AG10803 (cell line): ENCODE measurements around the gene MED19.

Experiments used
- DNase-seq: peaks from one replicate; pipeline ENCODE4 v3.0.0; 2010; ENCODE audit warnings: low read depth
- H3K4me3 ChIP-seq: 2 replicates; pipeline ENCODE4 v1.5.1; 2011; ENCODE audit warnings: mild to moderate bottlenecking, low read length, control low read depth
- TF ChIP-seq, protein P1 (sequence below): conservative IDR thresholded peaks from 2 replicates; pipeline ENCODE4 v1.5.1; 2011; ENCODE audit warnings: mild to moderate bottlenecking, low read length, control low read depth, inconsistent platforms

MED19 gene

DNA sequence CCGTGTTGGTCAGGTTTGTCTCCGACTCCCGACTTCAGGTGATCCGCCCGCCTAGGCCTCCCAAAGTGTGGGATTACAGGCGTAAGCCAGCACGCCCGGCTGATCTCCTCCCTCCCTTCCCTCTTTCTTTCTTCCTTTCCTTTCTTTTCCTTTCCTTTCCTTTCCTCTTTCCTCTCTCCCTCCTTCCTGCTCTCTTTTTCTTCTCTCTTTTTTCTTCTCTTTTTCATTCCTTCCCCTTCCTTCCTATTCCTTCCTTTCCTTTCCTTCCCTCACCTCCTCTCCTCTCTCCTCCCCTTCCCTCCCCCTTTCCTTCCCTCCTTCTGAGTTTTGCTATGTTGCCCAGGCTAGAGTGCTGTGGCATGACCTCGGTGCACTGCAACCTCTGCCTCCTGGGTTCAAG is 48.0 kb downstream of the MED19 start:
- TF ChIP-seq, protein P1, sequence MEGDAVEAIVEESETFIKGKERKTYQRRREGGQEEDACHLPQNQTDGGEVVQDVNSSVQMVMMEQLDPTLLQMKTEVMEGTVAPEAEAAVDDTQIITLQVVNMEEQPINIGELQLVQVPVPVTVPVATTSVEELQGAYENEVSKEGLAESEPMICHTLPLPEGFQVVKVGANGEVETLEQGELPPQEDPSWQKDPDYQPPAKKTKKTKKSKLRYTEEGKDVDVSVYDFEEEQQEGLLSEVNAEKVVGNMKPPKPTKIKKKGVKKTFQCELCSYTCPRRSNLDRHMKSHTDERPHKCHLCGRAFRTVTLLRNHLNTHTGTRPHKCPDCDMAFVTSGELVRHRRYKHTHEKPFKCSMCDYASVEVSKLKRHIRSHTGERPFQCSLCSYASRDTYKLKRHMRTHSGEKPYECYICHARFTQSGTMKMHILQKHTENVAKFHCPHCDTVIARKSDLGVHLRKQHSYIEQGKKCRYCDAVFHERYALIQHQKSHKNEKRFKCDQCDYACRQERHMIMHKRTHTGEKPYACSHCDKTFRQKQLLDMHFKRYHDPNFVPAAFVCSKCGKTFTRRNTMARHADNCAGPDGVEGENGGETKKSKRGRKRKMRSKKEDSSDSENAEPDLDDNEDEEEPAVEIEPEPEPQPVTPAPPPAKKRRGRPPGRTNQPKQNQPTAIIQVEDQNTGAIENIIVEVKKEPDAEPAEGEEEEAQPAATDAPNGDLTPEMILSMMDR: no peak
- DNase-seq: no peak

DNA sequence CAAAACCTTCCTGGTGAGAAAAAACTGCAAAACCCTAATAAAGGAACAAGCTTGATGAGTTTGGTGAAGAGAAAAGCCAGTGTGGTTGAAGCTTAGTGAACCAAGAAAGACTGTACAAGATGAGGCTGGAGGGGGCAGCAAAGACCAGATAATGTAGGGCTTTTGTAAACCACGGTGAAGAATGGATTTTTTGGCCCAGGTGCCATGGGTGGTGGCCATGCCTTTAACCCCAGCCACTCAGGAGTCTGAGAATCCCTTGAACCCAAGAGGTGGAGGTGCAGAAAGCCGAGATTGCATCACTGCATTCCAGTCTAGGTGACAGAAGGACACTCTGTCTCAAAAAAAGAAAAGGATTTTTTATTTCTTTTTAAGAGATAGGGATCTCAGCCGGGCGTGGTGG is 49.1 kb downstream of the MED19 start:
- TF ChIP-seq, protein P1: 0 out of 2 replicates have a peak, but pooled peaks have one; percentile 2
- H3K4me3 ChIP-seq: no peak overlapping the region
- no peak for DNase-seq

More for the DNA sequence above, 48.0 kb downstream of the MED19 start:
- no peak overlapping the region for H3K4me3 ChIP-seq

GRCh38 chr11:57659669-57660068 is 52.3 kb downstream of the MED19 start:
- no peak overlapping the region for H3K4me3 ChIP-seq
- DNase-seq: no peak
- TF ChIP-seq, protein P1: no peak

DNA sequence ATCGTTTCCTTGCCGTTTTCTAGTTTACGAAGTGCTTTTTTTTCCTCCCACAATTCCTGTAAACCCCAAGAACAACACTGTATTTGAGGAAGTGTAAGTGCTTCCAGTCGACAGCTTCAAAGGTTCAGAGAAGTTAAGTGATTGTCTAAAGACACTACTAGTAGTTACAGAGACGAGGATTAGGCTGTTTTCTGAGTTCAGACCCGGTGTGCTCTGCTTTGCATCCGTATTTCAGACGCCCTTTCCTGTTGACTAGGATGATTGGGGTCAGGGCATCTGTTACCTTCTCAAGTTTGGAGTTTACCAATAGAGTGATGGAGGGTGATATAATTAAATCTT is 54.0 kb downstream of the MED19 start:
- no peak for DNase-seq
- peak overlapping the region; percentile 89 for H3K4me3 ChIP-seq
- TF ChIP-seq, protein P1: no peak

DNA sequence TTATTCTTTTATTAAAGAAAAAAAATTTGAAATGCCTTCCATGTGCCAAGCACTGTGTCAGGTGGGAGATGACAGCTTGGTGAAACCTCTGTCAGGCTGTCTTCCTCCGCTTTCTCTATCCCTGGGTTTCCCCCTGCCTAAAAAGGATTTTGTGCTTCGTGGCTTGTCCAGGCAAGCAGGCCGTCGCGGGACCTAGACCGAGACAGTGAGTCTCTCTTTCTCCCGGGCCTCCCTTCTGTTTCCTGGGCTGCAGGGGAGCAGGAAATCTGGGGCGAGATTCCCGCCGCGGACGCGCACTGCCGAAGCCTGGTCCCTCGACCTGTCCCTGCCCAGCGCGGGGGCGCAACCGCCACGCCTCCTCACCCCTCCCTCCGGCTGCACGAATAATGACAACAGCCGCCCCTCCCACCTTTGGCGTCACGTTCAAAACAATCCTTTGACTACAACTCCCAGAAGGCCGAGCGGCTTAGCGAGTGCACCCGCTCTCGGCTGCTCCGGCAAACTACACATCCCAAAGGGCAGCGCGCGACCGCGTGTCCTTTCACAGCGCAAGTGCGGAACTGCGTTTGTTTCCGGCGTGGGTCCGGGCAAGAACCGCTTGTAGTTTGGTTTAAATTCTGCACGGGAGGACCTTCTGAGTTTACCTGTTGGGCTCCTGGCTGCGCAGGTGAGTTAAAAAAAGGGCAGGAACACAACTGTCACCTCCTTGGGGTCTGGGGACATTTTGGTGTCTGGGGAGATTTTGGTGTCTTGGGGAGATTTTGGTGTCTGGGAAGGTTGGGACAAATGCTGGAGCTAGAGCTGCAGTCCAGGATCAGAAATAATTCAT is 54.6 kb downstream of the MED19 start, which contains the start of gene CLP1:
Gene CLP1, plus strand, starts transcription at position 569 of the 829 bp plus-strand sequence. CDS start 1,715 bp downstream, outside the sequence.
- peak; percentile 98 for DNase-seq
- peak within 1 kb of the TSS; percentile 89 for H3K4me3 ChIP-seq
- TF ChIP-seq, protein P1: peak; percentile 11; the same call in 1 of the 2 replicates

- TF ChIP-seq, protein P1: no peak
- H3K4me3 ChIP-seq: peak overlapping the region; percentile 69
- no peak for DNase-seq
These were observed 55.2 kb downstream of the MED19 start for GRCh38 chr11:57656885-57657193.
